Ramos (cell line): ENCODE data around the gene ARRB2.
"Not testable (repeated sequence)": the region's sequence is repeated elsewhere in the genome, so short reads cannot be mapped to it uniquely, and the experiment has no call there.

ENCODE experiments used
- in situ Hi-C: fragments of 300-500 bp; cut with MboI; formaldehyde crosslinking; loops from one replicate; pipeline ENCODE4 v1.14.3; 2022; ENCODE audit warnings: low sequenced_read_pairs; ENCODE audit not compliant: unreplicated experiment

ARRB2 gene

GRCh38 chr17:4709794-4710692 lies at the start of gene ARRB2:
Gene ARRB2, plus strand, starts transcription at chr17:4710632. Its CDS starts 90 bp downstream, at chr17:4710722.
- in situ Hi-C loops, result no loop called here

GRCh38 chr17:4663711-4664110 lies 46.7 kb upstream of the ARRB2 start:
- in situ Hi-C loops, result no loop called here

- in situ Hi-C loops, result no loop called here
Observed at GRCh38 chr17:4664230-4664629, 46.2 kb upstream of the ARRB2 start.

- in situ Hi-C loops, result no loop called here
Observed at GRCh38 chr17:4665027-4665426, 45.4 kb upstream of the ARRB2 start.

- in situ Hi-C loops, result no loop called here
Observed at GRCh38 chr17:4666296-4666695, 44.1 kb upstream of the ARRB2 start.

GRCh38 chr17:4667166-4667565 lies 43.3 kb upstream of the ARRB2 start:
- in situ Hi-C loops, result no loop called here

- in situ Hi-C loops, result no loop called here
Observed at GRCh38 chr17:4672055-4672630, 38.3 kb upstream of the ARRB2 start.

- in situ Hi-C loops, result no loop called here
Observed at GRCh38 chr17:4672751-4673150, 37.7 kb upstream of the ARRB2 start.

GRCh38 chr17:4673169-4673568 lies 37.3 kb upstream of the ARRB2 start:
- in situ Hi-C loops, result no loop called here

GRCh38 chr17:4673986-4674684 lies 36.3 kb upstream of the ARRB2 start:
- in situ Hi-C loops, result no loop called here

GRCh38 chr17:4674685-4674998 lies 35.8 kb upstream of the ARRB2 start:
- in situ Hi-C loops, result no loop called here

GRCh38 chr17:4675791-4676190 lies 34.6 kb upstream of the ARRB2 start:
- in situ Hi-C loops, result no loop called here

- in situ Hi-C loops, result no loop called here
Observed at GRCh38 chr17:4676791-4677190, 33.6 kb upstream of the ARRB2 start.

- in situ Hi-C loops, result no loop called here
Observed at GRCh38 chr17:4678448-4679026, 31.9 kb upstream of the ARRB2 start.

- in situ Hi-C loops, result no loop called here
Observed at GRCh38 chr17:4679658-4680057, 30.8 kb upstream of the ARRB2 start.

- in situ Hi-C loops, result not testable (repeated sequence)
Observed at GRCh38 chr17:4683739-4684138, 26.7 kb upstream of the ARRB2 start.

- in situ Hi-C loops, result not testable (repeated sequence)
Observed at GRCh38 chr17:4689872-4690271, 20.6 kb upstream of the ARRB2 start.

- in situ Hi-C loops, result no loop called here
Observed at GRCh38 chr17:4690745-4691144, 19.7 kb upstream of the ARRB2 start.

- in situ Hi-C loops, result no loop called here
Observed at GRCh38 chr17:4691686-4692085, 18.7 kb upstream of the ARRB2 start.

GRCh38 chr17:4693416-4693815 lies 17.0 kb upstream of the ARRB2 start:
- in situ Hi-C loops, result no loop called here

- in situ Hi-C loops, result no loop called here
Observed at GRCh38 chr17:4696437-4696805, 14.0 kb upstream of the ARRB2 start.
